Retinal pigment epithelial cell (primary cell): ENCODE data around the gene HSPBP1.

Experiments used
- DNase-seq: peaks from one replicate; pipeline ENCODE4 v3.0.0-alpha.2; 2010; ENCODE audit warnings: low read depth
- H3K4me3 ChIP-seq: 2 replicates; pipeline ENCODE4 v1.5.1; 2011; ENCODE audit warnings: mild to moderate bottlenecking, low read length, control low read depth, moderate library complexity
- TF ChIP-seq, protein P1 (sequence below): conservative IDR thresholded peaks from 2 replicates; pipeline ENCODE4 v1.5.1; 2011; ENCODE audit warnings: low read depth, low read length, control low read depth, inconsistent platforms

HSPBP1 gene

DNA sequence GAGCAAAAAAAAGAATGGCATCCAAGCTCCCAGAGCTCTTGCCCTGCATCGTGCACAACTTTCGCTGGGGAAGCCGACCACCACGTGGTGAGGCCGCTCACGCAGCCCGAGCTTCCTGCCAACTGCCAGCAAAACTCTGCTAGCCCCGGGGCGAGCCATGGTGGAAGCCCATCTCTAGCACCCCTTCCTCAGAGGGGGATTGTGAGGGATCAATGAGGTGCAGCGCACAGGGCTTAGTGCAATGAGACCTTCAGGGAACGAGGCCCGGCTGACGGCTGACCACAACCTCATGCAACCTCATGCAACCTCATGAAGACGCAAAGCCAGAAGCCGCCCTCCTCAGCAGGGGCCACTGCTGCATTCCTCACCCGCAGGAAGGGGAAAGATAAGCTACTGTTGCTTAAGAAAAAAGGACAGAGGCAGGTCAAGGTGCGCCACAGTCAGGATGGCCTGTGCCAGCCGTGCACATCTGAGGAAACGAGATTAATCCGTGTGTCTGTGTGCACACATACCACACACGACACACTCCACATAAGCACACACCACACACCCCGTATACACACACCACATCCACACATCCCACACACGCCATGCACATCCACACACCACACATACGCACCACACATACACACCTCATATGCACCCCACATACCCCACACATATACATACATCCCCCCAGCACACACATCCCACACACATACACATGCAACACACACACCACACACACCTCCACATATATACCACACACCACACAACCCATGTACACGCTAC is 9.6 kb downstream of the HSPBP1 start:
- no peak for DNase-seq
- TF ChIP-seq, protein P1, sequence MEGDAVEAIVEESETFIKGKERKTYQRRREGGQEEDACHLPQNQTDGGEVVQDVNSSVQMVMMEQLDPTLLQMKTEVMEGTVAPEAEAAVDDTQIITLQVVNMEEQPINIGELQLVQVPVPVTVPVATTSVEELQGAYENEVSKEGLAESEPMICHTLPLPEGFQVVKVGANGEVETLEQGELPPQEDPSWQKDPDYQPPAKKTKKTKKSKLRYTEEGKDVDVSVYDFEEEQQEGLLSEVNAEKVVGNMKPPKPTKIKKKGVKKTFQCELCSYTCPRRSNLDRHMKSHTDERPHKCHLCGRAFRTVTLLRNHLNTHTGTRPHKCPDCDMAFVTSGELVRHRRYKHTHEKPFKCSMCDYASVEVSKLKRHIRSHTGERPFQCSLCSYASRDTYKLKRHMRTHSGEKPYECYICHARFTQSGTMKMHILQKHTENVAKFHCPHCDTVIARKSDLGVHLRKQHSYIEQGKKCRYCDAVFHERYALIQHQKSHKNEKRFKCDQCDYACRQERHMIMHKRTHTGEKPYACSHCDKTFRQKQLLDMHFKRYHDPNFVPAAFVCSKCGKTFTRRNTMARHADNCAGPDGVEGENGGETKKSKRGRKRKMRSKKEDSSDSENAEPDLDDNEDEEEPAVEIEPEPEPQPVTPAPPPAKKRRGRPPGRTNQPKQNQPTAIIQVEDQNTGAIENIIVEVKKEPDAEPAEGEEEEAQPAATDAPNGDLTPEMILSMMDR = no peak
- H3K4me3 ChIP-seq = no peak overlapping the region

DNA sequence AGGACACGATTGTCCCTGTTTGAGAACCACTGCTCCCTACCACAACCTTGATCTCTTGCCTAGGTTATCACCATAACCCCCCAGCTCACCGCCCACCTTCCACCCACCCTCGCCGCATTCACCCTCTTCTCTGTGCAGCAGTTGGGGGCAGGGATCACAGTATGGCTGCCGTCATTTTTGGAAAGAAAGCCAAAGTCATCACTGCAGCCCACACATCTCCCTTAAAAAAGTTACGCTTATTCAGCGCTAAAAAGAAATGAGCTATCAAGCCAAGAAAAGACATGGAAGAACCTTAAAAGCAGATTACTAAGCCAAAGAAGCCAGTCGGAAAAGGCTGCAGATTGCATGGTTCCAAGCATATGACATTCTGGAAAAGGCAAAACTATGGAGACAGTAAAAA is 10.6 kb downstream of the HSPBP1 start:
- no peak overlapping the region for H3K4me3 ChIP-seq
- DNase-seq = no peak
- TF ChIP-seq, protein P1 = no peak

DNA sequence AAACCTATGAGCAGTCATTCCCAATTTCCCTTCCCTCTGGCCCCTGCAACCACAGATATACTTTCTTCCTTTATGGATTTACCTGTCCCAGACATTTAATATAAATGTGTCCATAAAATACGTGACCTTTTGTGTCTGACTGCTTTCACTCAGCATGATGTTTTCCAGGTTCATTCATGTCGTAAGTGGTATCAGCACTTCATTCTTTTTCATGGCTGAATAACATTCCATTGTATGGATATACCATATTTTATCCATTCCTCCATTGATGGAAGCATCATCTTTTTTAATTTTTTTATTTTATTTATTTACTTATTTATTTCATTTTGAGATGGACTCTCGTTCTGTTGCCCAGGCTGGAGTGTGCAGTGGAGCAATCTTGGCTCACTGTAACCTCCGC is 13.1 kb downstream of the HSPBP1 start:
- DNase-seq = no peak
- no peak overlapping the region for H3K4me3 ChIP-seq
- TF ChIP-seq, protein P1 = no peak

DNA sequence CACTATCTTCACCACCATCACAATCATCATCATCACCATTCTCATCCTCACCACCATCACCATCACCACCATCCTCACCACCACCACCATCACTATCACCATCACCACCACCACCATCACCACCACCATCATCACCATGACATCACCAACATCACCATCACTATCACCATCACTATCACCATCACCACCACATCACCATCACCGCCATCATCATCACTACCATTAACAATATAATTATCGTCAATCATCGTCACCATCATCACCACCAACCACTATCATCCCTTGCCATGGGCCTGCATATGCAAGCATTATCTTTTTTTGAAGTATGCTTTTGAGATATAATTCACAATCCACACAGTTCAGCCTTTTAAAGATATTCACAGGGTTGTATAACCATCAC is 13.5 kb downstream of the HSPBP1 start:
- no peak overlapping the region for H3K4me3 ChIP-seq
- TF ChIP-seq, protein P1 = no peak
- no peak for DNase-seq

DNA sequence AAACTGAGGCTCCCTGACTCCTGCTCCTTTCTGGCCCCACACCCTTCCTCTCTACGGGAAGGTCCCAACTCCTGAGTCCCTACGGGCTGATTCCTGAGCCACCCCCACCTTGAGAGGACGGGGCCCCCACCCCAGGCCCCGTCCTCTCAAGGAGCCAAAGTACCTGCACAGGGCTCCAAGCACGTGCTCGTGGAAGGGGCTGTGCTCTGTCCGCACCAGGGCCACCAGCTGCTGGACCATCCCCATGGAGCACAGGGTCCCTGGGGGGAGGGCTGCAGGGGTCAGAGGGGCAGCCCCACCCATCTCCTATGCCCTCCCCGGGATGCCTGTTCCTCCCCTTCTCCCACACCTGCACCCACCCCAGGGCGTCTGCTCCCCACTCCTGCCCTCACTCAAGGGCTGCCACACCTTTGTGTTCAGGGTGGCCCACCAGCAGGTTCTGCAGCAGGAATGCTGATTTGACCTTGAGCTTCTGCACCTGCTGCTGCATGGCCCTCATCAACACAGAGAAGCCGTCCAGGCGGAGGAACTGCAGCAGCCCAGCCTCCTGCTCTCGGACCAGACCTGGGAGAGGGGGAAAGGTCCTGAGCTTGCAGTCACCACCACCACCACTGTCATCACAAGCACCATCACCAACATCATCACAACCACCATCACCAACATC is 14.1 kb downstream of the HSPBP1 start:
- TF ChIP-seq, protein P1 = no peak
- no peak for DNase-seq
- no peak overlapping the region for H3K4me3 ChIP-seq

DNA sequence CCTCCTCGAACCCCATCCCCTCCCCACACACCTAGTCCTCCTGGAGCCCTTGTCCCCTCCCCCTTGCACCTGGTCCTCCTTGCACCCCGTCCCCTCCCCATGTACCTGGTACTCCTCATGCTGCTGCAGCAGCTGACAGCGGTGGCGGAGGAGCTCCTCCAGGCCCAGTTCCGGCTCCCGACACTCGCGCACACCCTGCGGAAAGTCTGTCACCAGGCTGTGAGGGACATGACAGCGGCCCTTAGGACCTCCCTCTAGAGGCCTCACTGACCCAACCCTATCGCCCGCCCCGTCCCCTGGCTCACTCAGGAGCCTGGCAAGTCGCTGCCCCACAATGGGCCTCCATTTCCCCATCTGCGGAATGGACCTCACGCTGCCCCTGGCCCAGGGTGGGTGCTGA is 14.7 kb downstream of the HSPBP1 start:
- DNase-seq = no peak
- H3K4me3 ChIP-seq = no peak overlapping the region
- TF ChIP-seq, protein P1 = no peak

DNA sequence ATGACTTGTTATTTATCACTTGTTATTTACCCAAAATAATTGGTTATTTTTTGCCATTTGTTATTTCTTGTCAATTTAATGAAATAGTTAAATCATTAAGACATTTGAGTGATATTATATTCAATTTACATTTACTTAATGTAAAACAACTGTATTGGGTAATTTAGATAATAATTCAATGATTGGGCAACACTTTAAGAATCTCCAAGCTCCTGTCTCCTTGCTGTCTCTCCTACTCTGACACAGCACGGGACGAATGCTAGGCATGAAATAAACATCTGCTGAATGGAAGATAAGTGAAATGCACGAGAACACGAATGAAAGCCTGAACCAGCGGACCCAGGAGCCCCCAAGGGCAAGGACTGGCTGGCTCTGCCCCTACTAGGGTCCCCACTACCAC is 15.4 kb downstream of the HSPBP1 start:
- DNase-seq = no peak
- TF ChIP-seq, protein P1 = no peak

More for the DNA sequence above, 15.4 kb downstream of the HSPBP1 start:
- H3K4me3 ChIP-seq = no peak overlapping the region
